ENCODE data around the gene ADAMTSL3. TPM values are rescaled to one million over a fixed set of nuclear protein-coding genes. Genes with fewer than 3 reads are reported as not detected.

The ADAMTSL3 gene
- total RNA-seq, 1 donor from 2014 or later: 0.17 TPM

- no peak overlapping the region for H3K4me3 Mint-ChIP-seq (ENCODE audit: unreplicated experiment)
- H3K27ac Mint-ChIP-seq (ENCODE audit: unreplicated experiment): no peak overlapping the region
- no peaks in the 10 kb centered on the region for H3K9me3 Mint-ChIP-seq (ENCODE audit: low read depth)
- H3K4me1 Mint-ChIP-seq (ENCODE audit: low read depth): no peaks in the 10 kb centered on the region
- TF ChIP-seq, protein P1, sequence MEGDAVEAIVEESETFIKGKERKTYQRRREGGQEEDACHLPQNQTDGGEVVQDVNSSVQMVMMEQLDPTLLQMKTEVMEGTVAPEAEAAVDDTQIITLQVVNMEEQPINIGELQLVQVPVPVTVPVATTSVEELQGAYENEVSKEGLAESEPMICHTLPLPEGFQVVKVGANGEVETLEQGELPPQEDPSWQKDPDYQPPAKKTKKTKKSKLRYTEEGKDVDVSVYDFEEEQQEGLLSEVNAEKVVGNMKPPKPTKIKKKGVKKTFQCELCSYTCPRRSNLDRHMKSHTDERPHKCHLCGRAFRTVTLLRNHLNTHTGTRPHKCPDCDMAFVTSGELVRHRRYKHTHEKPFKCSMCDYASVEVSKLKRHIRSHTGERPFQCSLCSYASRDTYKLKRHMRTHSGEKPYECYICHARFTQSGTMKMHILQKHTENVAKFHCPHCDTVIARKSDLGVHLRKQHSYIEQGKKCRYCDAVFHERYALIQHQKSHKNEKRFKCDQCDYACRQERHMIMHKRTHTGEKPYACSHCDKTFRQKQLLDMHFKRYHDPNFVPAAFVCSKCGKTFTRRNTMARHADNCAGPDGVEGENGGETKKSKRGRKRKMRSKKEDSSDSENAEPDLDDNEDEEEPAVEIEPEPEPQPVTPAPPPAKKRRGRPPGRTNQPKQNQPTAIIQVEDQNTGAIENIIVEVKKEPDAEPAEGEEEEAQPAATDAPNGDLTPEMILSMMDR (IDR thresholded peaks at IDR 0.05): no peak
- no peaks in the 10 kb centered on the region for H3K27me3 Mint-ChIP-seq (ENCODE audit: low read depth)
- H3K36me3 Mint-ChIP-seq (ENCODE audit: low read depth): no peaks in the 10 kb centered on the region
- DNase-seq (ENCODE audit: low spot score): no peak
These were observed 234.0 kb downstream of the ADAMTSL3 start for GRCh38 chr15:83887961-83888360.

GRCh38 chr15:83889995-83890394 lies 236.1 kb downstream of the ADAMTSL3 start:
- H3K4me3 Mint-ChIP-seq (ENCODE audit: unreplicated experiment): no peak overlapping the region

GRCh38 chr15:83890587-83890986 lies 236.7 kb downstream of the ADAMTSL3 start:
- TF ChIP-seq, protein P1 (IDR thresholded peaks at IDR 0.05): no peak
- Mint-ChIP-seq H3K27ac (ENCODE audit: unreplicated experiment) (no peak overlapping the region), H3K9me3 (ENCODE audit: low read depth) (no peaks in the 10 kb centered on the region), H3K4me3 (ENCODE audit: unreplicated experiment) (no peak overlapping the region), H3K36me3 (ENCODE audit: low read depth) (no peaks in the 10 kb centered on the region), H3K4me1 (ENCODE audit: low read depth) (no peaks in the 10 kb centered on the region), H3K27me3 (ENCODE audit: low read depth) (peaks cover 2% of the 10 kb centered on the region)
- DNase-seq (ENCODE audit: low spot score): no peak

More at GRCh38 chr15:83889995-83890394, 236.1 kb downstream of the ADAMTSL3 start:
- H3K27me3 Mint-ChIP-seq (ENCODE audit: low read depth): peaks cover 2% of the 10 kb centered on the region
- H3K36me3 Mint-ChIP-seq (ENCODE audit: low read depth): no peaks in the 10 kb centered on the region
- H3K27ac Mint-ChIP-seq (ENCODE audit: unreplicated experiment): no peak overlapping the region
- no peaks in the 10 kb centered on the region for H3K9me3 Mint-ChIP-seq (ENCODE audit: low read depth)
- DNase-seq (ENCODE audit: low spot score): no peak
- TF ChIP-seq, protein P1 (IDR thresholded peaks at IDR 0.05): no peak
- no peaks in the 10 kb centered on the region for H3K4me1 Mint-ChIP-seq (ENCODE audit: low read depth)

DNA sequence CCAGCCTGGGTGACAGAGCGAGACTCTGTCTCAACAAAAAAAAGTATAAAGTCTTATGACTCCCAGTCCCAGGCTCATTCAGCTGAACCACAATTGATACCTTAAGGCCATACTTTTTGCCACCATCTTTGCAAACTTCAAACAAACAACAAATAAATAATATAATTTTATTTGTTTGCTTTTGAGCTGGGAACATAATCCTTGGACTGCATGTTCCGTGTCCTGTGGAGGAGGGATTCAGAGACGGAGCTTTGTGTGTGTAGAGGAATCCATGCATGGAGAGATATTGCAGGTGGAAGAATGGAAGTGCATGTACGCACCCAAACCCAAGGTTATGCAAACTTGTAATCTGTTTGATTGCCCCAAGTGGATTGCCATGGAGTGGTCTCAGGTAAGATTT lies 238.6 kb downstream of the ADAMTSL3 start:
- Mint-ChIP-seq H3K36me3 (ENCODE audit: low read depth) (no peaks in the 10 kb centered on the region), H3K27ac (ENCODE audit: unreplicated experiment) (no peak overlapping the region), H3K4me1 (ENCODE audit: low read depth) (no peaks in the 10 kb centered on the region), H3K4me3 (ENCODE audit: unreplicated experiment) (no peak overlapping the region), H3K9me3 (ENCODE audit: low read depth) (no peaks in the 10 kb centered on the region), H3K27me3 (ENCODE audit: low read depth) (peaks cover 2% of the 10 kb centered on the region)
- TF ChIP-seq, protein P1 (IDR thresholded peaks at IDR 0.05): no peak
- DNase-seq (ENCODE audit: low spot score): no peak

GRCh38 chr15:83893308-83893707 lies 239.4 kb downstream of the ADAMTSL3 start:
- H3K4me3 Mint-ChIP-seq (ENCODE audit: unreplicated experiment): no peak overlapping the region
- H3K9me3 Mint-ChIP-seq (ENCODE audit: low read depth): no peaks in the 10 kb centered on the region
- H3K27ac Mint-ChIP-seq (ENCODE audit: unreplicated experiment): no peak overlapping the region
- H3K27me3 Mint-ChIP-seq (ENCODE audit: low read depth): peaks cover 3% of the 10 kb centered on the region
- H3K36me3 Mint-ChIP-seq (ENCODE audit: low read depth): no peaks in the 10 kb centered on the region
- TF ChIP-seq, protein P1 (IDR thresholded peaks at IDR 0.05): no peak
- no peaks in the 10 kb centered on the region for H3K4me1 Mint-ChIP-seq (ENCODE audit: low read depth)
- no peak for DNase-seq (ENCODE audit: low spot score)
